Heart right ventricle (tissue), 16 donors: ENCODE results near the gene RPL15. TPM values are rescaled to one million over a fixed set of nuclear protein-coding genes. Genes with fewer than 3 reads are reported as not detected.
"Not testable (repeated sequence)": the region's sequence is repeated elsewhere in the genome, so short reads cannot be mapped to it uniquely, and the experiment has no call there.

Experiments
- ATAC-seq, 8 donors: fragments of 200-7000 bp; cut with Tn5 transposase; one replicate each; pipeline ENCODE4 v1.9.1; 2020; ENCODE audit warnings: mild to moderate bottlenecking in 8 of 8, moderate library complexity in 8 of 8, moderate number of reproducible peaks in 1 of 8
- DNase-seq, 2 donors: peaks; one replicate each; pipeline ENCODE4 v3.0.0-alpha.2; 2020
- H3K27ac ChIP-seq, 10 donors: fragments of 200-600 bp; sonication (generic) in 2 of 10; one replicate each; pipeline versions ENCODE4 v1.5.0 to v1.8.0; 2020 to 2022; ENCODE audit warnings: mild to moderate bottlenecking in 3 of 10
- H3K27me3 ChIP-seq, 7 donors: fragments of 200-600 bp; one replicate each; pipeline ENCODE4 v1.8.0; 2021 to 2022; ENCODE audit warnings: mild to moderate bottlenecking in 2 of 7
- H3K36me3 ChIP-seq, 9 donors: fragments of 200-600 bp; sonication (generic) in 1 of 9; one replicate each; pipeline versions ENCODE4 v1.5.0 to v1.8.0; 2020 to 2022; ENCODE audit warnings: mild to moderate bottlenecking in 2 of 9
- H3K4me1 ChIP-seq, 9 donors: fragments of 200-600 bp; sonication (generic) in 1 of 9; one replicate each; pipeline versions ENCODE4 v1.5.0 to v1.8.0; 2020 to 2022; ENCODE audit warnings: mild to moderate bottlenecking in 4 of 9
- H3K4me3 ChIP-seq, 10 donors: fragments of 200-600 bp; sonication (generic) in 2 of 10; one replicate each; pipeline versions ENCODE4 v1.5.0 to v1.8.0; 2020 to 2022; ENCODE audit warnings: mild to moderate bottlenecking in 7 of 10, moderate library complexity in 2 of 10
- H3K9me3 ChIP-seq, 11 donors: fragments of 200-600 bp in 10 of 11; sonication (generic) in 2 of 11; one replicate each; pipeline versions ENCODE4 v1.5.0 to v1.8.0; 2013 to 2022; ENCODE audit warnings: mild to moderate bottlenecking in 2 of 11, control low read depth in 1 of 11, moderate library complexity in 1 of 11
- CTCF ChIP-seq, 9 donors: fragments of 200-600 bp; sonication (generic) in 2 of 9; IDR thresholded peaks; one replicate each; pipeline versions ENCODE4 v1.5.0 to v1.8.0; 2021 to 2022; ENCODE audit warnings: antibody characterized with exemption in 9 of 9, mild to moderate bottlenecking in 5 of 9, moderate library complexity in 1 of 9
- WGBS, 2 donors: extraction: QIAGEN DNeasy Blood & Tissue Kit; methylation state at CpG; one replicate each; pipeline ENCODE4 v1.1.7; 2013; ENCODE audit warnings: inconsistent platforms in 1 of 2; 5-methylcytosine and 5-hydroxymethylcytosine counted together
- intact Hi-C, 10 donors: fragments of 100-400 bp; cut with DNase I; formaldehyde crosslinking; loops; one replicate each; pipeline versions ENCODE4 v1.11.1 to v1.14.2; 2022
- polyA plus RNA-seq, 2 donors: library from polyadenylated mRNA; stranded (reverse); fragments of 200-250 nt; gene quantifications; one replicate each; pipeline ENCODE4 v1.2.3, GENCODE V29; 2013
- total RNA-seq, 10 donors: library from RNA; stranded (reverse); fragmentation: NEBNext Ultra II Directional in 3 of 10; extraction: Animal tissue kit (Norgen Biotek cat#: 25700) in 3 of 10; gene quantifications; one replicate each; pipeline versions ENCODE4 v1.2.1 to v1.2.4, GENCODE V29; 2021 to 2023
- donor health status: Arrhythmogenic right ventricular cardiomyopathy.
- donor health status: ischemic (EF 13 %, LVEDD 7.1; RV severe dilation, severe dysfunction).
- donor health status: healthy with polysubstance abuse.
- donor health status: DM: no; HTN: yes; CAD: no.
- donor health status: DM: no; HTN: no; CAD: no.
- donor health status: ischemic (EF 25% LVEDD 6.9; RV normal size, moderate dysfunction).
- donor health status: ischemic (EF 25% LVEDD 5.7; RV mildly dilated, moderate dysfunction).
- donor health status: healthy.
- donor health status: DM: yes; HTN: yes; CAD: no.
- donor health status: Ischemic cardiomyopathy.
- donor health status: ischemic (EF 35%, LVEDD 5.7; RV mildly dilated, moderate dysfunction).
- donor health status: nonischemic (EF 11% LVEDD 7.7; RV severe dilation, severe dysfunction).
- donor health status: DM: yes; HTN: yes; CAD: no.
- donor health status: PGD.
- donor health status: ischemic (EF 29% LVEDD 5.4; RV normal size, mild dysfunction).
- donor health status: nonischemic (EF 23%, LVEDD 6.1; RV moderate dilation, normal function).

Gene RPL15
- total and polyA plus RNA-seq, 12 donors: 869 to 3,225 (median 932) TPM

DNA sequence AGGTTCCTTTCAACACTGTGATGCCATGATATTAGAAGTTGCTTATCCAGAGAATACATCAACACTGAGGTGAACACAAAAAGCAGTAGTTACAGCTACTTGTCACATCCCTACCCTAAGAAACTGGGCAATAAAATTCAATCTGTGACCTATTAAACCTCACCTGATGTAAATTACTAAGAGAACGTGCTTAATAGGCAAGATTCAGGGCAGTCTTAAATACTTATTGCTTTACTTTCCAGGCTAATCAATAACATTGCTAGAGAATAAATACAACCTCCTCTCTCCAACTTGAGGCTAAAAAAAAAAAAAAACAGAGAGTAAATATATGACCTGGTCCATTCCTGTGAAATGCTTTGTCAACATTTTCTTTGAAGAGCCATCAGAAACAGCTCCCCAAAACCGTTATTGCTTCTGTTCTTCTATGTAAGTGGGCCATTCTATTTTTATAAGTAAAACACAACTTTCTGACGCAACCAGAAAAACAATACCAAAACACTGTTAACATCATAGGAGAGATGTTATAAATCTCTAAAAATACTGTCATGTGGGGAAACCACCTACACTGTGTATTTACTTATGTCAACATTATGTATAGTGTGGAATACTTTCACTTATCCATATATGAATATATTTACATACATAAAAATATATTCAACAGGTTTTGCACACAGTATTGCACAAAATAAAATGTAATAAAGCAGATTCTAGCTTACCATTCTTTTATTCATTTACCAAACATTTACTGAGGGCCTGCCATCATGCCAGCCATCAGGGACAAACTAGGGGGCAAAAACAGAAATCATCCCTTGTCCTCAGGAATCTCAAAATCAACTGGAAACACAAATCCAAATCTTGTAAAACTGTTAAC, 2.8 kb upstream of the RPL15 start:
- H3K4me3 ChIP-seq: no peak overlapping the region
- intact Hi-C loops: no loop called here
- no peak for TF ChIP-seq CTCF (IDR thresholded peaks at IDR 0.05)
- no peaks in the 10 kb centered on the region for H3K9me3 ChIP-seq
- 75 to 86% methylated on average over 3 of the region's 3 CpGs for WGBS, 2 donors
- H3K27me3 ChIP-seq: no peaks in the 10 kb centered on the region
- no peak overlapping the region for H3K27ac ChIP-seq
- H3K36me3 ChIP-seq: peaks cover 0 to 35% (median 23%) of the 10 kb centered on the region in 9 donors
- peaks cover 2 to 33% (median 25%) of the 10 kb centered on the region in 9 donors for H3K4me1 ChIP-seq
- no peak for ATAC-seq
- no peak for DNase-seq

DNA sequence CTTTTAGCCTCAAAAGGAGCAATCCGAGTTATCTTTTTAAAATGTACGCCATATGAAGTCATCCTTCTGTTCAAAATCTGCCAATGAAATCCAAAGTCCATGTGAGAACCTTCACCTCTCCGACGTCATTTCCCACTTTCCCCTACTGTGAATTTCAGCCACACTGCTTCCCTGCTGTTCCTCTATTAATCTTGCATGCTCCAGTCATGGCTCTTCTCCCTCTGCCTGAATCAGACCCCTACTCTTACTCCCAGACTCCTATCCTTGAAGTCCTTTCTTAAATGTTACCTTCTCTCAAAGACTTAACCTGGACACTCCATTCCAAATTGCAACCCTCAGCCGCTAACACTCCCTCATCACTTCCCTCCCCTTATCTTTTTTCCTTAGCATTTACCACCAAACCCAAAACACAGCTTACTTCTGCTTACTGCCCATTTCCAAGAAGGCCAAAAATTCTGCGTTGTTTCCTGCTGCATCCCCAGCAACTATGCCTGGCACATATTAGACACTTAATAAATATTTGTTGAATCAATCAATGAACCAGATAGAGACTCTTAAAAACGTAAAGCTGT, 1.3 kb upstream of the RPL15 start:
- Histone ChIP-seq H3K27me3 (no peaks in the 10 kb centered on the region), H3K9me3 (no peaks in the 10 kb centered on the region), H3K4me1 (peaks cover 2 to 45% (median 39%) of the 10 kb centered on the region in 9 donors), H3K4me3 (peak overlapping the region in 9 of 10 donors; percentile 68 to 96 (median 85)), H3K36me3 (peaks cover 0 to 35% (median 23%) of the 10 kb centered on the region in 9 donors), H3K27ac (peak overlapping the region in 5 of 10 donors; percentile 90 to 97 (median 92))
- intact Hi-C loops: loop anchor here in 4 of 10 donors (2.0 kb wide), 1 partner anchor 29 kb away; the partner anchor contains the start of gene NR1D2 (in 4 of the 4)
- ATAC-seq (no peak), DNase-seq (no peak)
- TF ChIP-seq CTCF (IDR thresholded peaks at IDR 0.05): no peak
- WGBS, 2 donors: 57 to 63% methylated on average over 7 of the region's 7 CpGs

- Histone ChIP-seq H3K9me3 (no peaks in the 10 kb centered on the region), H3K36me3 (peaks cover 0 to 36% (median 24%) of the 10 kb centered on the region in 9 donors), H3K4me1 (peaks cover 2 to 45% (median 39%) of the 10 kb centered on the region in 9 donors), H3K27ac (peak overlapping the region in 9 of 10 donors; percentile 86 to 97 (median 91)), H3K4me3 (peak overlapping the region; percentile 66 to 96 (median 84)), H3K27me3 (no peaks in the 10 kb centered on the region)
- ATAC-seq (peak; percentile 42 to 76 (median 54)), DNase-seq (no peak)
- no peak for TF ChIP-seq CTCF (IDR thresholded peaks at IDR 0.05)
- 1 to 2% methylated on average over 48 of the region's 48 CpGs for WGBS, 2 donors
- intact Hi-C loops: loop anchor here in 4 of 10 donors (2.0 kb wide), 1 partner anchor 28 kb away; the partner anchor contains the start of gene NR1D2 (in 4 of the 4)
Measured at GRCh38 chr3:23916152-23916885, 613 bp upstream of the RPL15 start.

DNA sequence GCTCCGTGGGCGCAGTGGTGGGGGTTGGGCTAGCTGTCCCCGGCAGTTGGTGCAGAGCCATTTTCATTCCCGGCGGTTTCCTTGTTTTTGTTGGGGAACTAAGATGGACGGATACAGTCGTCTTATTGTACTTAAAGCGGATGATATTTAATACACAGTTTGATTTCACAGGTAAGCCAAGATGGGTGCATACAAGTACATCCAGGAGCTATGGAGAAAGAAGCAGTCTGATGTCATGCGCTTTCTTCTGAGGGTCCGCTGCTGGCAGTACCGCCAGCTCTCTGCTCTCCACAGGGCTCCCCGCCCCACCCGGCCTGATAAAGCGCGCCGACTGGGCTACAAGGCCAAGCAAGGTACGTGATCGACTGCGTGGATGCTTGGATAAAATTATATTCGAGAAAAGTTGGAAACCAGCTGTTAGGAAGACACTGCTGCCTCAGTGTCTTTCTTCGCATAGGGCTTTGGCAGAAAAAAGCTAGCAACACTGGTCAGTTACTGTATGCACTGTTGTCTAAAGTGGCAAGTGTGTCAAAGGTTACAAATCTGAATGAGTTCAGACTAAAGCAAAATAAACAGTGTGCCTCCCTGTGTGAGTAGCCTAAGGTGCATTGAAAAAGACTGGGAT, 859 bp downstream of the RPL15 start:
- ATAC-seq: peak in 7 of 8 donors; percentile 63 to 82 (median 75)
- WGBS, 2 donors: 1% methylated on average over 19 to 20 of the region's 21 CpGs
- intact Hi-C loops: loop anchor here in 6 of 10 donors (1.0 to 2.0 kb wide), 2 partner anchors 27 to 28 kb away; partner anchors contain the start of gene NR1D2 (in 6 of the 6)
- H3K36me3 ChIP-seq: peaks cover 0 to 50% (median 28%) of the 10 kb centered on the region in 9 donors
- peaks cover 2 to 45% (median 39%) of the 10 kb centered on the region in 9 donors for H3K4me1 ChIP-seq
- peak in 1 of 2 donors; percentile 75 for DNase-seq
- not testable (repeated sequence) for H3K27me3 ChIP-seq, H3K9me3 ChIP-seq
- peak overlapping the region; percentile 75 to 97 (median 90) for H3K27ac ChIP-seq
- H3K4me3 ChIP-seq: peak overlapping the region; percentile 66 to 96 (median 84)

DNA sequence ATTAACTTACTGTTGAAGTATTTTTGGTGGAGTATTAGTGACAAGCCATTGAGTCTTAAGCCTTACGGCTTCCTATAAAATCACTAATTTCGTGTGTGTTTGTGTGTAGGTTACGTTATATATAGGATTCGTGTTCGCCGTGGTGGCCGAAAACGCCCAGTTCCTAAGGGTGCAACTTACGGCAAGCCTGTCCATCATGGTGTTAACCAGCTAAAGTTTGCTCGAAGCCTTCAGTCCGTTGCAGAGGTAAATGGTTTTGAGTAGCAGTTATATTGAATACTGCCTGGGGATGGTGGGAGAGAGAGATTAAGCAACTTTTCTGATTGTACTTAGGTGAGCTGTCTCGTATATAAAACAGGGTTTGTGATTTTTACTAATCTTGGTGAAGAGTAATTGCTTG, 1.4 kb downstream of the RPL15 start:
- Histone ChIP-seq H3K4me1 (peaks cover 2 to 45% (median 39%) of the 10 kb centered on the region in 9 donors), H3K4me3 (peak overlapping the region; percentile 66 to 96 (median 84)), H3K27ac (peak overlapping the region in 7 of 10 donors; percentile 86 to 97 (median 92)), H3K36me3 (peaks cover 0 to 52% (median 28%) of the 10 kb centered on the region in 9 donors)
- 25 to 31% methylated on average over 12 of the region's 12 CpGs for WGBS, 2 donors
- H3K9me3 ChIP-seq, ATAC-seq, intact Hi-C loops, H3K27me3 ChIP-seq, DNase-seq: not testable (repeated sequence)
